Neural cell (in vitro differentiated cells): ENCODE measurements around the gene LMO1. TPM values are rescaled to one million over a fixed set of nuclear protein-coding genes. Genes with fewer than 3 reads are reported as not detected.

Experiments
- H2AFZ ChIP-seq: fragments of 200-600, 300-800 bp; sonication (generic), shearing (Covaris generic); 2 replicates; pipeline ENCODE4 v1.6.0; 2014; ENCODE audit warnings: low read depth, mild to moderate bottlenecking, antibody characterized with exemption, low read length, moderate library complexity
- H3F3A ChIP-seq: fragments of 200-600 bp; shearing (Covaris generic); 2 replicates; pipeline ENCODE4 v1.6.1; 2016; ENCODE audit warnings: mild to moderate bottlenecking, moderate library complexity, mixed read lengths, antibody characterized with exemption, low read length; ENCODE audit not compliant: insufficient read depth, poor library complexity, severe bottlenecking
- H3K27ac ChIP-seq: fragments of 200-600, 300-800 bp; sonication (generic), shearing (Covaris generic); 2 replicates; pipeline ENCODE4 v1.5.1; 2014; ENCODE audit warnings: mild to moderate bottlenecking, low read length, moderate library complexity
- H3K27me3 ChIP-seq: fragments of 300-800, 200-600 bp; sonication (generic), shearing (Covaris generic); 2 replicates; pipeline ENCODE4 v1.6.0; 2014; ENCODE audit warnings: mild to moderate bottlenecking, low read depth, low read length, moderate library complexity; ENCODE audit not compliant: insufficient read depth
- H3K36me3 ChIP-seq: fragments of 300-800, 200-600 bp; sonication (generic), shearing (Covaris generic); 2 replicates; pipeline ENCODE4 v1.5.1; 2014; ENCODE audit warnings: mild to moderate bottlenecking, antibody characterized with exemption, low read length, moderate library complexity; ENCODE audit not compliant: insufficient read depth
- H3K4me2 ChIP-seq: fragments of 300-800, 200-600 bp; sonication (generic), shearing (Covaris generic); 2 replicates; pipeline ENCODE4 v1.6.0; 2014; ENCODE audit warnings: mild to moderate bottlenecking, low read length
- H3K4me3 ChIP-seq: fragments of 300-800, 200-600 bp; sonication (generic), shearing (Covaris generic); 2 replicates; pipeline ENCODE4 v1.5.1; 2014; ENCODE audit warnings: mild to moderate bottlenecking, low read length, moderate library complexity
- H3K79me2 ChIP-seq: fragments of 200-600 bp; shearing (Covaris generic); replicated peaks from 2 replicates; pipeline ENCODE4 v1.6.0; 2014; ENCODE audit warnings: mild to moderate bottlenecking, low read length, moderate library complexity; ENCODE audit not compliant: insufficient read depth
- H3K9ac ChIP-seq: fragments of 300-800, 200-600 bp; sonication (generic), shearing (Covaris generic); 2 replicates; pipeline ENCODE4 v1.6.1; 2016; ENCODE audit warnings: mild to moderate bottlenecking, low read length, mixed read lengths
- H3K9me2 ChIP-seq: fragments of 200-600 bp; shearing (Covaris generic); 2 replicates; pipeline ENCODE4 v1.6.1; 2016; ENCODE audit warnings: mild to moderate bottlenecking, low read length, mixed read lengths; ENCODE audit not compliant: insufficient read depth
- H3K9me3 ChIP-seq: fragments of 200-600, 300-800 bp; sonication (generic), shearing (Covaris generic); 2 replicates; pipeline ENCODE4 v1.6.1; 2016; ENCODE audit warnings: mild to moderate bottlenecking, mixed run types, low read length, moderate library complexity, mixed read lengths
- H4K20me1 ChIP-seq: fragments of 200-600 bp; shearing (Covaris generic); 2 replicates; pipeline ENCODE4 v1.6.1; 2016; ENCODE audit warnings: mild to moderate bottlenecking, mixed run types; ENCODE audit not compliant: insufficient read depth
- EP300 ChIP-seq: fragments of 450-650 bp; conservative IDR thresholded peaks from 2 replicates; pipeline ENCODE4 v1.6.1; 2014; ENCODE audit warnings: antibody characterized with exemption, mild to moderate bottlenecking, moderate library complexity; ENCODE audit not compliant: poor library complexity, severe bottlenecking
- EZH2 ChIP-seq: fragments of 200-600, 300-800 bp; shearing (Covaris generic), sonication (generic); IDR thresholded peaks from 2 replicates; pipeline ENCODE4 v1.6.1; 2014; ENCODE audit warnings: antibody characterized with exemption, low read length, borderline replicate concordance, mild to moderate bottlenecking; ENCODE audit not compliant: insufficient read depth, poor library complexity, severe bottlenecking
- MXI1 ChIP-seq: fragments of 450-650 bp; conservative IDR thresholded peaks from 2 replicates; pipeline ENCODE4 v1.6.1; 2014; ENCODE audit warnings: antibody characterized with exemption, mild to moderate bottlenecking; ENCODE audit not compliant: poor library complexity, severe bottlenecking
- POLR2AphosphoS5 ChIP-seq: IDR thresholded peaks from 2 replicates; pipeline ENCODE4 v1.6.1; 2012
- RAD21 ChIP-seq: fragments of 450-650 bp; conservative IDR thresholded peaks from 2 replicates; pipeline ENCODE4 v1.6.1; 2014; ENCODE audit warnings: antibody characterized with exemption, mild to moderate bottlenecking, moderate library complexity
- SMC3 ChIP-seq: fragments of 450-650 bp; conservative IDR thresholded peaks from 2 replicates; pipeline ENCODE4 v1.6.1; 2014; ENCODE audit warnings: antibody characterized with exemption, mild to moderate bottlenecking, moderate library complexity; ENCODE audit not compliant: poor library complexity
- TAF1 ChIP-seq: IDR thresholded peaks from 2 replicates; pipeline ENCODE4 v1.6.1; 2012; ENCODE audit warnings: low read depth
- polyA plus RNA-seq: library from polyadenylated mRNA; depleted of rRNA; stranded (reverse); fragments of >200 nt; gene quantifications from 2 replicates; pipeline ENCODE4 v1.2.3, GENCODE V29; 2014
- TF ChIP-seq, protein P1 (sequence below): fragments of 450-650 bp; IDR thresholded peaks from 2 replicates; pipeline ENCODE4 v1.5.1; 2014; ENCODE audit warnings: antibody characterized with exemption, mild to moderate bottlenecking, moderate library complexity; ENCODE audit not compliant: poor library complexity, severe bottlenecking
- TF ChIP-seq, protein P2 (sequence below): IDR thresholded peaks from 2 replicates; pipeline ENCODE4 v1.6.1; 2012; ENCODE audit warnings: borderline replicate concordance

The LMO1 gene
- polyA plus RNA-seq, 1 donor from 2014 or later = 4.4 TPM

- Histone ChIP-seq H3K9ac (no peak overlapping the region), H3K79me2 (no peaks in the 10 kb centered on the region), H3K4me2 (no peak overlapping the region), H3K4me3 (no peak overlapping the region), H3F3A (no peaks in the 10 kb centered on the region), H2AFZ (no peak overlapping the region), H3K27ac (no peak overlapping the region), H4K20me1 (no peaks in the 10 kb centered on the region), H3K9me2 (no peaks in the 10 kb centered on the region), H3K36me3 (no peaks in the 10 kb centered on the region), H3K27me3 (no peaks in the 10 kb centered on the region), H3K9me3 (no peaks in the 10 kb centered on the region)
- TF ChIP-seq MXI1 (no peak), POLR2AphosphoS5 (no peak), RAD21 (no peak), SMC3 (no peak), EP300 (no peak), TAF1 (no peak), EZH2 (no peak)
- TF ChIP-seq, protein P1, sequence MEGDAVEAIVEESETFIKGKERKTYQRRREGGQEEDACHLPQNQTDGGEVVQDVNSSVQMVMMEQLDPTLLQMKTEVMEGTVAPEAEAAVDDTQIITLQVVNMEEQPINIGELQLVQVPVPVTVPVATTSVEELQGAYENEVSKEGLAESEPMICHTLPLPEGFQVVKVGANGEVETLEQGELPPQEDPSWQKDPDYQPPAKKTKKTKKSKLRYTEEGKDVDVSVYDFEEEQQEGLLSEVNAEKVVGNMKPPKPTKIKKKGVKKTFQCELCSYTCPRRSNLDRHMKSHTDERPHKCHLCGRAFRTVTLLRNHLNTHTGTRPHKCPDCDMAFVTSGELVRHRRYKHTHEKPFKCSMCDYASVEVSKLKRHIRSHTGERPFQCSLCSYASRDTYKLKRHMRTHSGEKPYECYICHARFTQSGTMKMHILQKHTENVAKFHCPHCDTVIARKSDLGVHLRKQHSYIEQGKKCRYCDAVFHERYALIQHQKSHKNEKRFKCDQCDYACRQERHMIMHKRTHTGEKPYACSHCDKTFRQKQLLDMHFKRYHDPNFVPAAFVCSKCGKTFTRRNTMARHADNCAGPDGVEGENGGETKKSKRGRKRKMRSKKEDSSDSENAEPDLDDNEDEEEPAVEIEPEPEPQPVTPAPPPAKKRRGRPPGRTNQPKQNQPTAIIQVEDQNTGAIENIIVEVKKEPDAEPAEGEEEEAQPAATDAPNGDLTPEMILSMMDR = no peak
- TF ChIP-seq, protein P2, sequence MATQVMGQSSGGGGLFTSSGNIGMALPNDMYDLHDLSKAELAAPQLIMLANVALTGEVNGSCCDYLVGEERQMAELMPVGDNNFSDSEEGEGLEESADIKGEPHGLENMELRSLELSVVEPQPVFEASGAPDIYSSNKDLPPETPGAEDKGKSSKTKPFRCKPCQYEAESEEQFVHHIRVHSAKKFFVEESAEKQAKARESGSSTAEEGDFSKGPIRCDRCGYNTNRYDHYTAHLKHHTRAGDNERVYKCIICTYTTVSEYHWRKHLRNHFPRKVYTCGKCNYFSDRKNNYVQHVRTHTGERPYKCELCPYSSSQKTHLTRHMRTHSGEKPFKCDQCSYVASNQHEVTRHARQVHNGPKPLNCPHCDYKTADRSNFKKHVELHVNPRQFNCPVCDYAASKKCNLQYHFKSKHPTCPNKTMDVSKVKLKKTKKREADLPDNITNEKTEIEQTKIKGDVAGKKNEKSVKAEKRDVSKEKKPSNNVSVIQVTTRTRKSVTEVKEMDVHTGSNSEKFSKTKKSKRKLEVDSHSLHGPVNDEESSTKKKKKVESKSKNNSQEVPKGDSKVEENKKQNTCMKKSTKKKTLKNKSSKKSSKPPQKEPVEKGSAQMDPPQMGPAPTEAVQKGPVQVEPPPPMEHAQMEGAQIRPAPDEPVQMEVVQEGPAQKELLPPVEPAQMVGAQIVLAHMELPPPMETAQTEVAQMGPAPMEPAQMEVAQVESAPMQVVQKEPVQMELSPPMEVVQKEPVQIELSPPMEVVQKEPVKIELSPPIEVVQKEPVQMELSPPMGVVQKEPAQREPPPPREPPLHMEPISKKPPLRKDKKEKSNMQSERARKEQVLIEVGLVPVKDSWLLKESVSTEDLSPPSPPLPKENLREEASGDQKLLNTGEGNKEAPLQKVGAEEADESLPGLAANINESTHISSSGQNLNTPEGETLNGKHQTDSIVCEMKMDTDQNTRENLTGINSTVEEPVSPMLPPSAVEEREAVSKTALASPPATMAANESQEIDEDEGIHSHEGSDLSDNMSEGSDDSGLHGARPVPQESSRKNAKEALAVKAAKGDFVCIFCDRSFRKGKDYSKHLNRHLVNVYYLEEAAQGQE = no peak
Observed at GRCh38 chr11:8286886-8287285, 23.2 kb upstream of the LMO1 start.

GRCh38 chr11:8285796-8286195, 22.1 kb upstream of the LMO1 start:
- no peaks in the 10 kb centered on the region for H4K20me1 ChIP-seq
- H3K79me2 ChIP-seq = no peaks in the 10 kb centered on the region
- no peaks in the 10 kb centered on the region for H3F3A ChIP-seq
- H2AFZ ChIP-seq = no peak overlapping the region
- H3K9me2 ChIP-seq = no peaks in the 10 kb centered on the region
- no peaks in the 10 kb centered on the region for H3K27me3 ChIP-seq
- H3K4me2 ChIP-seq = no peak overlapping the region
- no peak overlapping the region for H3K4me3 ChIP-seq
- TF ChIP-seq EP300 (no peak), TAF1 (no peak), RAD21 (no peak), SMC3 (no peak)
- TF ChIP-seq, protein P1 = no peak
- no peaks in the 10 kb centered on the region for H3K9me3 ChIP-seq
- no peaks in the 10 kb centered on the region for H3K36me3 ChIP-seq
- H3K9ac ChIP-seq = no peak overlapping the region
- H3K27ac ChIP-seq = no peak overlapping the region
